BLaER1 (cell line): ENCODE measurements around the gene SIK3.

Experiments
- H3K27ac ChIP-seq: shearing (Covaris generic); formaldehyde crosslinking; 2 replicates; pipeline ENCODE4 v1.8.1; 2022
- H3K27me3 ChIP-seq: shearing (Covaris generic); formaldehyde crosslinking; 2 replicates; pipeline ENCODE4 v1.8.1; 2022
- H3K36me3 ChIP-seq: shearing (Covaris generic); formaldehyde crosslinking; 2 replicates; pipeline ENCODE4 v1.8.1; 2022
- H3K4me1 ChIP-seq: shearing (Covaris generic); formaldehyde crosslinking; 2 replicates; pipeline ENCODE4 v1.8.1; 2022
- H3K4me2 ChIP-seq: shearing (Covaris generic); formaldehyde crosslinking; 2 replicates; pipeline ENCODE4 v1.8.1; 2022
- H3K4me3 ChIP-seq: shearing (Covaris generic); formaldehyde crosslinking; 2 replicates; pipeline ENCODE4 v1.8.1; 2022
- H3K9ac ChIP-seq: shearing (Covaris generic); formaldehyde crosslinking; 2 replicates; pipeline ENCODE4 v1.8.1; 2022
- H3K9me3 ChIP-seq: shearing (Covaris generic); formaldehyde crosslinking; 2 replicates; pipeline ENCODE4 v1.8.1; 2022
- H4K20me1 ChIP-seq: shearing (Covaris generic); formaldehyde crosslinking; 2 replicates; pipeline ENCODE4 v1.8.1; 2022
- Cebpa-rat ChIP-seq: shearing (Covaris generic); IDR thresholded peaks from 2 replicates; pipeline ENCODE4 v1.8.1; 2022

SIK3 gene

DNA sequence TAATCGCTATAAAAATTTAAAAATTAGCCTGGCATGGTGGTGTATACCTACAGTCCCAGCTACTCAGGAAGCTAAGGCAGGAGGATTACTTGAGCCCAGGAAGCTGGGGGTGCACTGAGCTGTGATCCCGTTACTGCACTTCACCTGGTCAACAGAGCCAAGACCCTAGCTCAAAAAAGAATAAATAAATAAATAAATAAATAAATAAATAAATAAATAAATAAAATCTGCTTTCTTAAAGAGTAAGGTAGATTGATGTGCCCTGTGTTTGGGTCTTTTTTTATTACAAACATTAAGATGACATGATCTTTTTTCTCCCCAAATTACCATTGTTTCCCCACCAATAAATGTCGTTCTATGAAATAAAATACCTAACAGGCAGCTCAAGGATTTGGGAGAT lies 146.5 kb downstream of the SIK3 start:
- peaks cover 45% of the 10 kb centered on the region for H3K36me3 ChIP-seq
- no peak for TF ChIP-seq Cebpa-rat
- H3K4me1 ChIP-seq = no peaks in the 10 kb centered on the region
- H4K20me1 ChIP-seq = no peaks in the 10 kb centered on the region
- H3K27ac ChIP-seq = no peak overlapping the region
- H3K27me3 ChIP-seq = no peaks in the 10 kb centered on the region
- no peaks in the 10 kb centered on the region for H3K9me3 ChIP-seq
- H3K4me3 ChIP-seq = no peak overlapping the region
- no peak overlapping the region for H3K9ac ChIP-seq
- no peak overlapping the region for H3K4me2 ChIP-seq

DNA sequence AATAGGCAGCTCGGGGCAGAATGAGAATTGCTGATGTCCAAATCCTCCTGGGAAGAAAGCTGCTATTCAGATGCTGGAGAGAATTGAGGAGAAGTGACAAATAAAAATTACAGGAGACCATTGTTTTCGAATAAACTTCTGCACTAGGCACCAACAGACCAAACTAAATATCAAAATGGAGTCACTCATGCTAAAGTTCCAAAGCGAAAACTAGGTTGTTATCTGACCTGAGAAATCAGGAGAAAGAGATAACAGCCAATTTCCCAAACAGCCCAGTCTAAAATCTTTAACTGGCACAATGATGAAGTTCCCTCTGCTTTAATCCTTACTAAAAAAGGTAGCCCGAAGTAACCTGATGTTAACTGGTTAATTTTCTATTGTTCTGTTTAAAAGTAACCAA lies 148.0 kb downstream of the SIK3 start:
- Histone ChIP-seq H3K27ac (no peak overlapping the region), H3K4me2 (no peak overlapping the region), H3K4me3 (no peak overlapping the region), H3K4me1 (no peaks in the 10 kb centered on the region), H3K36me3 (peaks cover 36% of the 10 kb centered on the region), H3K9me3 (no peaks in the 10 kb centered on the region), H3K9ac (no peak overlapping the region), H3K27me3 (no peaks in the 10 kb centered on the region), H4K20me1 (no peaks in the 10 kb centered on the region)
- no peak for TF ChIP-seq Cebpa-rat

DNA sequence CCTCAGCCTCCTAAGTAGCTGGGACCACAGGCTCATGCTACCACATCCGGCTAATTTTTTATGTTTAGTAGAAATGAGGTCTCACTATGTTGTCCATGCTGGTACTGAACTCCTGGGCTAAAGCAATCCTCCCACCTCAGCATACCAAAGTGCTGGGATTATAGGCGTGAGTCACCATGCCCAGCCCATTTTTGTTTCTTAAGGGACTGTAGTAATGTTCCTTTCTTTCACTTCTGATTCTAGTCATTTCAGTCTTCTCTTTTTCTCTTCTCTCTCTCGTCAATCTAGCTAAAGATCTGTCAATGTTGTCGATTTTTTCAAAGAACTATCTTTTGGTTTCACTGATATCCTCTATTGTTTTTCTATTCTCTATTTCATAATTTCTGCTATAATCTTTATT lies 149.8 kb downstream of the SIK3 start:
- Histone ChIP-seq H3K4me2 (no peak overlapping the region), H3K27ac (no peak overlapping the region)
- TF ChIP-seq Cebpa-rat = no peak

DNA sequence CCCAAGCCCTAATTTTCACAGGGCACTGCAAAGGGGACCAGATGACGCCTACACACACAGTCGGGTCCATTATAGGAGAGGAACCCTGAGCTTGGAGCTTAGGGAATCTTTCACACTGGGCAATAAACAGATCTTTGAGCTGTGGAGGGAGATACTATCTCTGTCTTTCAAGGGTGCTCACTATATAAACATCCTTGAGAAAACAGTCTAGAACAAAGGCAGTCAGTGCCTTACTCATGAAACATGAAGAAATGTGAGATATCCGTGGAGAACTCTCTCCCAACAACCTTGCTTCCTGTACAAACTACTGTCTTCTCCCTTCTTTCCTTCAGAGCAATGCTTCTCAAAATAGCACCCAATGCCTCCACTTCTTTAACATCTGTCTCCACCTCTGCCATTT lies 151.8 kb downstream of the SIK3 start:
- no peak overlapping the region for H3K4me3 ChIP-seq
- no peak overlapping the region for H3K27ac ChIP-seq
- no peak overlapping the region for H3K9ac ChIP-seq
- H3K4me1 ChIP-seq = no peaks in the 10 kb centered on the region
- no peak overlapping the region for H3K4me2 ChIP-seq
- peaks cover 26% of the 10 kb centered on the region for H3K36me3 ChIP-seq
- TF ChIP-seq Cebpa-rat = no peak
- H4K20me1 ChIP-seq = no peaks in the 10 kb centered on the region
- H3K27me3 ChIP-seq = no peaks in the 10 kb centered on the region
- H3K9me3 ChIP-seq = no peaks in the 10 kb centered on the region

More for the DNA sequence above, 149.8 kb downstream of the SIK3 start:
- H4K20me1 ChIP-seq = no peaks in the 10 kb centered on the region
- no peak overlapping the region for H3K9ac ChIP-seq
- no peak overlapping the region for H3K4me3 ChIP-seq
- H3K27me3 ChIP-seq = no peaks in the 10 kb centered on the region
- H3K9me3 ChIP-seq = no peaks in the 10 kb centered on the region
- no peaks in the 10 kb centered on the region for H3K4me1 ChIP-seq
- peaks cover 27% of the 10 kb centered on the region for H3K36me3 ChIP-seq

DNA sequence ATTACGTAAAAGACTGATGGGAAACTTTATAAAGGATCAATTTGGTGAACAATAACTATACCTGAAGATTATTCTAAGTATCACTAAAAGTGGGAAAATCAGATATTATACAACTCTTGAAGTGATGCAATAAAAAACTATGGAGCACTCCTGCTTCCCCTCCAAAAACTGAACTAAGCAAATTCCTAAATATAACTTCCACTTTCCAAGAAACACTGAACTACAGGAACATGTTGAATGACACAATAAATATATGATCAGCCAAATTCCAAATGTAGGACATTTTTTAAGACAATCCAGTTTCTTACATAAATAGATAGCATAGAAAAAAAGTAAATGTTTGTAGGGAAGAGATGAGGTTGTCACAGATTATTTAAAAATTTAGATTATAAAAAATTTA lies 158.7 kb downstream of the SIK3 start:
- Histone ChIP-seq H4K20me1 (no peaks in the 10 kb centered on the region), H3K4me1 (no peaks in the 10 kb centered on the region), H3K27me3 (no peaks in the 10 kb centered on the region), H3K36me3 (peaks cover 7% of the 10 kb centered on the region; the same call in 1 of the 2 replicates), H3K9ac (no peak overlapping the region), H3K4me3 (no peak overlapping the region), H3K9me3 (no peaks in the 10 kb centered on the region), H3K4me2 (no peak overlapping the region), H3K27ac (no peak overlapping the region)
- no peak for TF ChIP-seq Cebpa-rat

DNA sequence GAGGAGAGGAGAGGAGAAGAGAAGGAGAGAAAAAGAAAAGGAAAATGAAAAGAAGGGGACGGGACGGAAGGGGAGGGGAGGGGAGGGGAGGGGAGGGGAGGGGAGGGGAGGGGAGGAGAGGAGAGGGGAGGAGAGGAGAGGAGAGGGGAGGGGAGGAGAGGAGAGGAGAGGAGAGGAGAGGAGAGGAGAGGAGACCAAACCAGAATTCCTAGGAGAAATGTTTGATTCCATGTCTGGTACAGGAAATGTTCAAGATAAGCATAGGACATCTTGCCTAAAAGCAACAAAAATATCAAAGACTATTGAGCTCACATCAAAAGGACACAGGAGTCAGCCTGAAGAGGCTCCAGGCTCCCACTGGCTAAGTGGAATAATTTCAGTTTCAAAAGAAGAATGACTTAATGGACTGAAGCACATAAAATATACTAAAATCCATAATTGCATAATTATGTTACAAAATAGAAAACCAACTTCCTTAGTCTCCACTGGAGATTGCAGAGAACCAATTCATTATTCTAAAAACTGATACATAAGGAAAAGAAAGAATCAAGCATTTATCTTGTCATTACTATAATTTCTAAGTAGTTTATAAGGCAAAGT lies 159.7 kb downstream of the SIK3 start:
- Histone ChIP-seq H3K4me2 (no peak overlapping the region), H3K27ac (no peak overlapping the region), H3K9me3 (no peaks in the 10 kb centered on the region), H3K4me1 (no peaks in the 10 kb centered on the region), H3K9ac (no peak overlapping the region), H3K27me3 (no peaks in the 10 kb centered on the region), H3K4me3 (no peak overlapping the region), H4K20me1 (no peaks in the 10 kb centered on the region), H3K36me3 (peaks cover 7% of the 10 kb centered on the region; the same call in 1 of the 2 replicates)
- TF ChIP-seq Cebpa-rat = no peak

DNA sequence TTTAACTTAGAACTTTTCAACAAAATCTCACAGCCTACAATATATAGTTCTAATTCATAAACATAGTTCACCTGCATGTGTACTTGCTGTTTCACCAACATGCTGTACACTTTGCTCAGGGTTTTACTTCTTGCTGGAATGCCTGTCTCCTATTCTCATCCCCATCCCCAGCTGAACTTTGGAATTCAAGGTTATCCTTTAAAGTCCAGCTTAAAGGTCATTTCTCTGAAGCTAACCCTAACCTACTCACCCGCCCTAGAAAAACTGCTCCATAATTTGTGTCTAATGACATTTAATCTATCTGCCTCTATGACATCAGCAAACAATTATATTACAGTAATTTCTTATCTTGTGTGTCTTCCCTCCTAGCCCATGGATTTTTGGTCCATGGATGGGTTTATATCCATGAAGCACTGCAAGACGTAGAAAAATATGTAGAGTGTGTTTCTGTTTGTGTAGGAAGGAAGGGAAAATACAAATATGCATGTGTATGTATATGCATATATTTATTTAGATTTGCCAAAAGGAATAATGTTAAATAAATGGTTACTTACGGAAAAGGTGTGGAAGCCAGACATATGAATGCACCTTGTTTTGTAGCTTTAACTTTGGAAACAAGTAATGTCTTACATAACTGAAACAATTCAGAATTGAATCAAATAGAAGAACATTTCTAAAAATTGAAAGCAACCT lies 161.3 kb downstream of the SIK3 start:
- peaks cover 3% of the 10 kb centered on the region; the same call in 1 of the 2 replicates for H3K9me3 ChIP-seq
- peaks cover 4% of the 10 kb centered on the region; the same call in 1 of the 2 replicates for H3K4me1 ChIP-seq
- no peak overlapping the region for H3K4me3 ChIP-seq
- no peak overlapping the region for H3K4me2 ChIP-seq
- H4K20me1 ChIP-seq = no peaks in the 10 kb centered on the region
- H3K27me3 ChIP-seq = no peaks in the 10 kb centered on the region
- H3K9ac ChIP-seq = no peak overlapping the region
- no peak for TF ChIP-seq Cebpa-rat
- H3K27ac ChIP-seq = no peak overlapping the region
- peaks cover 7% of the 10 kb centered on the region; the same call in 1 of the 2 replicates for H3K36me3 ChIP-seq

DNA sequence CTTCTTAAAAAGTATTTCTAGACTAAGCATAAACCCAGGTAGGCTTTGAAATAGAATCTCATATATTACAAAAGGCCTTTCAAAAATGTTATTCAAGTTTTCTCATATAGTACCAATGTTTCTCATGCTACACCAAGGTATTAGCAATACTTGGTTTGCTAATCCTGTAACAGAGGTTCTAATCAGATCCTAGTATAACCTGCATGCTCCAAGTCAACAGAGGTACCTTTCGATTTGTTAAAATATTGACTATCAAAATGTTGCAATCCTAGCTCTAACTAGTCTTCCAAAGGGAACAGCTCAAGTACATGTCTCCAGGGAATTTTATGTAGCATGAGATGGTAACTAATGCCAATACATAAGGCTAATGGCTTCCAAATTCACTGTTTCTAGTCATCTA lies 162.7 kb downstream of the SIK3 start:
- Histone ChIP-seq H3K4me1 (peaks cover 15% of the 10 kb centered on the region), H3K4me2 (no peak overlapping the region), H3K27ac (no peak overlapping the region), H3K27me3 (no peaks in the 10 kb centered on the region), H4K20me1 (no peaks in the 10 kb centered on the region), H3K9me3 (peaks cover 3% of the 10 kb centered on the region; the same call in 1 of the 2 replicates), H3K36me3 (peaks cover 7% of the 10 kb centered on the region; the same call in 1 of the 2 replicates), H3K9ac (no peak overlapping the region), H3K4me3 (no peak overlapping the region)
- TF ChIP-seq Cebpa-rat = no peak

DNA sequence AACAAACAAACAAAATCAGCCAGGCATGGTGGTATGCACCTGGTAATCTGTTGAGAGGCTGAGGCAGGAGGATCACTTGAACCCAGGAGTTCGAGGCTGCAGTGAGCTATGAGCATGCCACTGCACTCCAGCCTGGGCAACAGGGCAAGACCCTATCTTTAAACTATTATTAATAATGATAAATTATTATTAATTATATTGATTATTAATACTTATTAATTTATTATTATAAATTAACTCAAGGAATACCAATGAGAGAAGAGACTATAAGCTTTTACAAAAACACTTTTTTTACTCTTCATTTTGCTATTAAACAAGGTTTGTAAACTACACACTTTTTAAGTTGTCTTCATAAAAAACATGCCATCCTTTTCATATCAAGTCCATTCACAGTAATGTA lies 163.1 kb downstream of the SIK3 start:
- H3K9me3 ChIP-seq = peaks cover 3% of the 10 kb centered on the region; the same call in 1 of the 2 replicates
- H3K9ac ChIP-seq = no peak overlapping the region
- H3K36me3 ChIP-seq = peaks cover 7% of the 10 kb centered on the region; the same call in 1 of the 2 replicates
- no peak for TF ChIP-seq Cebpa-rat
- no peaks in the 10 kb centered on the region for H3K27me3 ChIP-seq
- H3K4me1 ChIP-seq = peaks cover 19% of the 10 kb centered on the region
- no peak overlapping the region for H3K27ac ChIP-seq
- no peak overlapping the region for H3K4me2 ChIP-seq
- no peaks in the 10 kb centered on the region for H4K20me1 ChIP-seq
- H3K4me3 ChIP-seq = no peak overlapping the region

DNA sequence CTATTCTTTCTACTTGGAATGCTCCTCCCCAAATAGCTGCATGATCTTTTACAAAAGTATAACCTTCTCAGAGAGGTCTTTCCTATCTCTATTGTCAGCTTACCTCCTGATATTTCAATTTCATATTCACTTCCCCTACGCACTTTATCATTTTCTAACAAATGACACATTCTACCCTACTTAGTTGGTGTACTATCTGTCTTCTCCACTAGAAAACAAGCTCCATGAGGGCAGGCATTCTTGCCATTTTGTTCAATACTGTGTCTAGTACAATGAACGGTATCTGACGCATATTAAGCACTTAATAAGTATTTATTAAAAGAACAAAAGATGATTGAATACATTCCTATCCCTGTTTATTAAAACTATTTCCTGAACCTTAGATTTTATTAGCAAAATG lies 164.3 kb downstream of the SIK3 start:
- no peaks in the 10 kb centered on the region for H4K20me1 ChIP-seq
- peaks cover 7% of the 10 kb centered on the region; the same call in 1 of the 2 replicates for H3K36me3 ChIP-seq
- peaks cover 31% of the 10 kb centered on the region for H3K4me1 ChIP-seq
- H3K4me3 ChIP-seq = no peak overlapping the region
- no peak overlapping the region for H3K9ac ChIP-seq
- no peaks in the 10 kb centered on the region for H3K27me3 ChIP-seq
- H3K27ac ChIP-seq = no peak overlapping the region
- H3K4me2 ChIP-seq = no peak overlapping the region
- H3K9me3 ChIP-seq = peaks cover 3% of the 10 kb centered on the region; the same call in 1 of the 2 replicates
- no peak for TF ChIP-seq Cebpa-rat
